ENCODE results near the gene CLEC4G.
"Not testable (repeated sequence)": the region's sequence is repeated elsewhere in the genome, so short reads cannot be mapped to it uniquely, and the experiment has no call there.

CLEC4G gene, protein sequence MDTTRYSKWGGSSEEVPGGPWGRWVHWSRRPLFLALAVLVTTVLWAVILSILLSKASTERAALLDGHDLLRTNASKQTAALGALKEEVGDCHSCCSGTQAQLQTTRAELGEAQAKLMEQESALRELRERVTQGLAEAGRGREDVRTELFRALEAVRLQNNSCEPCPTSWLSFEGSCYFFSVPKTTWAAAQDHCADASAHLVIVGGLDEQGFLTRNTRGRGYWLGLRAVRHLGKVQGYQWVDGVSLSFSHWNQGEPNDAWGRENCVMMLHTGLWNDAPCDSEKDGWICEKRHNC

DNA sequence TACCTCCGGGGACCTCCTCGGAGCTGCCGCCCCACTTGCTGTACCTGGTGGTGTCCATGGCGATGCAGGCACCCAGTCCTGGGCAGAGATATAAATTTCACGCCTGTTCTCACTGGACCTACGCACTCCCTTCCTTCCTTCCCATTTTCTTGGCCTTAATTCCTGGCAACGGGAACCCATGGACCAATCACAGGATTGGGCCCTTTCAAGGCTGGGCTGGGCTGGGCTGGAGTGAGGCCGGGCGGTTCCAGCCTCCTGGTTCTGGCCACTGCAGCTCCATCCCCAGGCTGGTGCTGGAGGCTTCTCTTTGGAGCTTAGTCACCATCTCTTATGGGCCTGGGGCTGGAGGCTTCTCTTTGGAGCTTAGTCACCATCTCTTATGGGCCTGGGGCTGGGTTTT, at the start of gene CLEC4G:
Gene CLEC4G (minus strand): TSS at position 66 of the 400 bp plus-strand sequence. CDS start 8 bp downstream, at position 58.
- DNase-seq (ENCODE audit: low spot score in 2 of 2) (no peak), ATAC-seq (replicated peaks; ENCODE audit: extremely low read depth, poor library complexity, severe bottlenecking) (no peak)
- H3K4me3 Mint-ChIP-seq, result no peak within 1 kb of the TSS
- H3K9me3 Mint-ChIP-seq, result no peaks in the 10 kb centered on the region
- peaks cover 1% of the 10 kb centered on the region for H3K36me3 Mint-ChIP-seq (ENCODE audit: insufficient read depth)
- peaks cover 88% of the 10 kb centered on the region for H3K27me3 Mint-ChIP-seq
- peaks cover 10% of the 10 kb centered on the region for H3K4me1 Mint-ChIP-seq
- no peak within 1 kb of the TSS for H3K27ac Mint-ChIP-seq (ENCODE audit: low read depth)

DNA sequence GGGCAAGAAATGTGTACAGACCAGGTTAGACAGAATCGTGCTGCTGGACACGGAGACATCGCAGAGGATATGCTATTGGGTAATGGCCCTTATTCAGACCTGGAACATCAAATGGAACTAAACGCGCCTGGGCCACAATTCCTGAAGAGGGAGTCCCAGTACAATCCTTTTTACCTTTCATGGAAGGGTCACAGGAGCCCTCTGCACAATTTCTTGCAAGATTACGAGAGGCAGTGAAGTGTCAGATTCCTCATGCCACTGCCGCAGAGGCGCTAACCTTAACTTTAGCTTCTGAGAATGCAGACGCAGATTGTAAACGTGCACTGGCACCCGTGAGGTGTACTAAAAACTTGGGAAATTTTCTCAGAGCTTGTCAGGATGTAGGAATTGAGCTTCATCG, 49.2 kb upstream of the CLEC4G start:
- no peaks in the 10 kb centered on the region for H3K36me3 Mint-ChIP-seq (ENCODE audit: insufficient read depth)
- no peak overlapping the region for H3K27ac Mint-ChIP-seq (ENCODE audit: low read depth)
- H3K4me1 Mint-ChIP-seq, result no peaks in the 10 kb centered on the region
- ATAC-seq (replicated peaks; ENCODE audit: extremely low read depth, poor library complexity, severe bottlenecking) (no peak), DNase-seq (ENCODE audit: low spot score in 2 of 2) (no peak)
- peaks cover 74% of the 10 kb centered on the region for H3K27me3 Mint-ChIP-seq
- no peaks in the 10 kb centered on the region for H3K9me3 Mint-ChIP-seq
- H3K4me3 Mint-ChIP-seq, result no peak overlapping the region

DNA sequence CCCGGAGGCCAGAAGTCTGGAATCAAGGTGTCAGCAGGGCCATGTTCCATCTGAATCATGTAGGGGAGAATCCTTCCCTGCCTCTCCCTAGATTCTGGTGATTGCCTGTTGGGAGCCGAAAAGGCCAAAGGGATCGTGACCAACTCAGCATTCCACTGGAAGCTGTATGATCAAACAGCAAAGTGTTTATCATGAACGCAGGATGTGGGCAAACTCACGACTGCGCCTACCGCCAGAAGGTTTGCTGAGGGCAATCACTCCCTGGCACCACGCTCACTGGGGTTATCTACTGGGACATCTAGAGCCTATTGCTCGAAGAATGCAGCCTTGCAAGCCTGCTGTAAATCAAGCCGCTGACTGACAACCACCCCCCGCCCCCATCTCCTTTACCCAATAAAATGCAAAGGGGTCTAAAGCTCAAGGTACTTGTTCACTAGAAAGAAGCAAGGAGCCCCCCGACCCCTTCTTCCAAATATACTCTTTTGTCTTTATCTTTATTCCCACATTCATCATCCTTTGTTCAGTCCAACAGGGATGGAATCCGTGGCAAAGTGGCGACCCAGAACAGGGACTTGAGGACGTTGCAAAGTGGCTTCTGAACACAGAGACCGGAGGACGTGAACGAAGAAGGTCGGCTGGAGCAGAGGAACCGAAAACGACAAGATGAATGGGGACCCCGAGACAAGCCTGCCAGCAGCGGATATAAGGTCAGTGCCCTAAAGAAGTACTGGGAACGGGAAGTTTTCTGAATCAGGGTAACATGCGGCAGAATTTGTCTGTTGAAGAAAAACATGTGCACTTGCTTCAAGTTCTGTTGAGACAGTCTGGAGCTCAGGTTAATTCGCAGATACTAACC, 47.9 kb upstream of the CLEC4G start:
- peaks cover 61% of the 10 kb centered on the region for H3K27me3 Mint-ChIP-seq
- no peaks in the 10 kb centered on the region for H3K9me3 Mint-ChIP-seq
- no peak for DNase-seq (ENCODE audit: low spot score in 2 of 2)
- no peak overlapping the region for H3K27ac Mint-ChIP-seq (ENCODE audit: low read depth)
- no peak overlapping the region for H3K4me3 Mint-ChIP-seq
- no peaks in the 10 kb centered on the region for H3K4me1 Mint-ChIP-seq
- no peak for ATAC-seq (replicated peaks; ENCODE audit: extremely low read depth, poor library complexity, severe bottlenecking)
- H3K36me3 Mint-ChIP-seq (ENCODE audit: insufficient read depth), result peaks cover 1% of the 10 kb centered on the region

DNA sequence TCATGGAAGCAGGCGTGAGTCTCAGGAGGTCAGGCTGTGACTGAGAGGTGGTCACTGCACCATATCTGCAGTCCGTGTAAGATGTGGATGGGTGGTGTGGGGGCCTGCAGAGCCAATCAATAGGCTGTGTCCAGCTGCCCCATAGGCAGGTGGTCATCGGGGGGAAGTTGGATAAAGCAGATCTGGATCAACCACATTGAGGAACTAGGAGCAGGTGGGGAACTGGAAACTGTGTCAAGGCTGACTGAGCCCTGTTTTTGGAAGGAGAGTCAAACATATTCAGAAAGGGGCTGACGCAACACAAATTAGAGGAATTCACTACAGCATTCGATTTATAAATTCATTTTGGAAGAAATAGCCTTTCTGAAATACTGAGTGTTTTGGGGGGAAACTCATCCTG, 46.2 kb upstream of the CLEC4G start:
- H3K4me3 Mint-ChIP-seq, result no peak overlapping the region
- no peak for ATAC-seq (replicated peaks; ENCODE audit: extremely low read depth, poor library complexity, severe bottlenecking)
- H3K27ac Mint-ChIP-seq (ENCODE audit: low read depth), result no peak overlapping the region
- no peaks in the 10 kb centered on the region for H3K9me3 Mint-ChIP-seq
- DNase-seq (ENCODE audit: low spot score in 2 of 2), result no peak
- H3K36me3 Mint-ChIP-seq (ENCODE audit: insufficient read depth), result peaks cover 1% of the 10 kb centered on the region
- peaks cover 43% of the 10 kb centered on the region for H3K27me3 Mint-ChIP-seq
- H3K4me1 Mint-ChIP-seq, result peaks cover under 1% of the 10 kb centered on the region

DNA sequence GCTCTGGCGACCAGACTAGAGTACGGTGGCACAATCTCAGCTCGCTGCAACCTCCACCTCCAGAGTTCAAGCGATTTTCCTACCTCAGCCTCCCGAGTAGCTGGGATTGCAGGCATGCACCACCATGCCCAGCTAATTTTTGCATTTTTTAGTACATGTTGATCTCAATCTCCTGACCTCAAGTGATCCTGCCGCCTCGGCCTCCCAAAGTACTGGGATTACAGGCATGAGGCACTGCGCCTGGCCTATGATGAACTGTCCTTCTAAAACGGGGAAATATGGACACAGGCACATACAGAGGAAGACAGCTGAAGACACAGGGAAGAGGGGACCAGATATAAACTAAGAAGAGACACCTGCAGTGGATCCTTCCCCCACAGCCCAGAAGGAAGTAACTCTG, 43.9 kb upstream of the CLEC4G start:
- H3K4me1 Mint-ChIP-seq, result peaks cover 14% of the 10 kb centered on the region
- no peak for DNase-seq (ENCODE audit: low spot score in 2 of 2)
- peaks cover 1% of the 10 kb centered on the region for H3K36me3 Mint-ChIP-seq (ENCODE audit: insufficient read depth)

DNA sequence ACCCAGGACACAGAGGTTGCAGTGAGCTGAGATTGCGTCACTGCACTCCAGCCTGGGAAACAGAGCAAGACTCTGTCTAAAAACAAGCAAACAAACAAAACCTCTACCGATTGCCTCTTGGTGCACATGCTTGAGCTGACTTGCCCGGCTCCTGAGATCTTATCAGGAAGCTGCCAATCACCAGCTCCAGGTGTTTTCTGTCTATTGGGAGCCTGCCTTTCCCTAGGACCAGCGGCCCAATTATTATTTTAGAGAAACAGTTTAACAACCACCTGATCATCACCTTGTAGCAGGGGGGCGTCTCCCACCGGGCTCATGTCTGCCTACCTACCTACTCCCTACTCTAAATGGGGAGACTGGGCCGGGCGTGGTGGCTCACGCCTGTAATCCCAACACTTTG, 41.9 kb upstream of the CLEC4G start:
- Mint-ChIP-seq H3K27ac (ENCODE audit: low read depth) (no peak overlapping the region), H3K27me3 (peaks cover 17% of the 10 kb centered on the region), H3K4me3 (no peak overlapping the region), H3K9me3 (no peaks in the 10 kb centered on the region), H3K4me1 (peaks cover 14% of the 10 kb centered on the region), H3K36me3 (ENCODE audit: insufficient read depth) (peaks cover 1% of the 10 kb centered on the region)
- ATAC-seq (replicated peaks; ENCODE audit: extremely low read depth, poor library complexity, severe bottlenecking), result no peak
- no peak for DNase-seq (ENCODE audit: low spot score in 2 of 2)

More for the DNA sequence above, 43.9 kb upstream of the CLEC4G start:
- H3K27me3 Mint-ChIP-seq, result peaks cover 26% of the 10 kb centered on the region
- ATAC-seq (replicated peaks; ENCODE audit: extremely low read depth, poor library complexity, severe bottlenecking), result no peak
- no peak overlapping the region for H3K4me3 Mint-ChIP-seq
- no peaks in the 10 kb centered on the region for H3K9me3 Mint-ChIP-seq
- no peak overlapping the region for H3K27ac Mint-ChIP-seq (ENCODE audit: low read depth)

DNA sequence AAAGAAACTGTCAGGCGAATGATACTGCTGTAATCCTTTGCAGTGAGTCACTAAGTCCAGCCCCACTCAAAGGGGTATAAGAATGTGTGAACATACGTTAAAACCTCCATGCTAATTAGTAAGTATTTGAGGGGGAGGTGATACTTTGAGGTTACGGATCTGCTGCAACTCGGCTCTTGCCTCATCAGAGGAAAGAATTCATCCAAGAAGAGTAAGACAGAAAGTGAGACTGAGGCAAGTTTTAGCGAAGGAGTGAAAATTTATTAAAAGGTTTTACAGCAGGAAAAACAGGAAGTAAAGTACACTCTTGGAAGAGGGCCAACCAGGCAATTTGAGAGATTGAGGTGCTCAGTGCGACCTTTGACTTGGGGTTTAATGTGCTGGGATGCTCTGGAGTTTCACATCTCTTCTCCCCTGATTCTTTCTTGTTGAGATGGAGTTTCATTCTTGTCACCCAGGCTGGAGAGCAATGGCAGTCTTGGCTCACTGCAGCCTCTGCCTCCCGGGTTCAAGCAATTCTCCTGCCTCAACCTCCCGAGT, 40.9 kb upstream of the CLEC4G start:
- peak overlapping the region; percentile 47 for H3K4me3 Mint-ChIP-seq
- H3K36me3 Mint-ChIP-seq (ENCODE audit: insufficient read depth), result peaks cover 1% of the 10 kb centered on the region

DNA sequence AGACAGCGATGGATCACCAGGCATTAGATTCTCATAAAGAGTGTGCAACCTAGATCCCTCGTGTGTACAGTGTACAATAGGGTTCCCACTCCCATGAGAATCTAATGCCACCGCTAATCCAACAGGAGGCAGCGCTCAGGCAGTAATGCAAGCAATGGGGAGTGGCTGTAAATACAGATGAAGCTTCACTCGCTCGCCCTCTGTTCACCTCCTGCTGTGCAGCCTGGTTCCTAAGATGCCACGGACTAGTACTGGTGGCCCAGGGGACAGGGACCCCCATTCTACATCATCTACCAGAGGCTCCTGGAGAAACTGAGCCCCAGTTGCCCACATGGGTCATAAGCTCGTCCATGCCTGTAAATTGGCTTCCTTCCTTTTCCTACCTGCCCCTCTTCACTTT, 39.2 kb upstream of the CLEC4G start:
- DNase-seq (ENCODE audit: low spot score in 2 of 2) (no peak), ATAC-seq (replicated peaks; ENCODE audit: extremely low read depth, poor library complexity, severe bottlenecking) (no peak)
- peaks cover 1% of the 10 kb centered on the region for H3K36me3 Mint-ChIP-seq (ENCODE audit: insufficient read depth)
- peak overlapping the region; percentile 61 for H3K27ac Mint-ChIP-seq (ENCODE audit: low read depth)
- H3K4me3 Mint-ChIP-seq, result no peak overlapping the region
- no peaks in the 10 kb centered on the region for H3K27me3 Mint-ChIP-seq
- no peaks in the 10 kb centered on the region for H3K9me3 Mint-ChIP-seq
- H3K4me1 Mint-ChIP-seq, result peaks cover 14% of the 10 kb centered on the region

More for the DNA sequence above, 40.9 kb upstream of the CLEC4G start:
- peak overlapping the region; percentile 23 for H3K27ac Mint-ChIP-seq (ENCODE audit: low read depth)
- H3K9me3 Mint-ChIP-seq, result no peaks in the 10 kb centered on the region
- H3K4me1 Mint-ChIP-seq, result peaks cover 14% of the 10 kb centered on the region
- ATAC-seq (replicated peaks; ENCODE audit: extremely low read depth, poor library complexity, severe bottlenecking) (peak; percentile 98), DNase-seq (ENCODE audit: low spot score in 2 of 2) (peak in 1 of 2 donors; percentile 16)
- peaks cover 12% of the 10 kb centered on the region for H3K27me3 Mint-ChIP-seq

DNA sequence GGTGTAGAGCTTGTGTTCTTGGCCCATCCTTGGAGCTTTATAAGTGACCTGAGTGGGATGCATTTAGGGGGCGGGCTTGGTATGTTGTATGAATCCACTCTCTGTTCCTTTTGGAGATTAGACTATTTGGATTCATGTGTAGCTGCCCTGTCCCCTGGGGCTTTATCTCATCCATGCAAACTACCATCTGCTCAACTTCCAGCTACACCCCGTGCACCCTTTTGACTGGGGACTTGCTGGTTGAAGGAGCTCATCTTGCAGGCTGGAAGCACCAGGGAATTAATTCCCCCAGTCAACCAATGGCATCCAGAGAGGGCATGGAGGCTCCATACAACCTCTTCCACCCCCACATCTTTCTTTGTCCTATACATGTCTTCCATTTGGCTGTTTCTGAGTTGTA, 37.3 kb upstream of the CLEC4G start:
- Mint-ChIP-seq H3K4me1 (peaks cover 14% of the 10 kb centered on the region), H3K4me3 (no peak overlapping the region), H3K27me3 (no peaks in the 10 kb centered on the region), H3K36me3 (ENCODE audit: insufficient read depth) (no peaks in the 10 kb centered on the region), H3K27ac (ENCODE audit: low read depth) (no peak overlapping the region), H3K9me3 (no peaks in the 10 kb centered on the region)
- no peak for DNase-seq (ENCODE audit: low spot score in 2 of 2)
- no peak for ATAC-seq (replicated peaks; ENCODE audit: extremely low read depth, poor library complexity, severe bottlenecking)

DNA sequence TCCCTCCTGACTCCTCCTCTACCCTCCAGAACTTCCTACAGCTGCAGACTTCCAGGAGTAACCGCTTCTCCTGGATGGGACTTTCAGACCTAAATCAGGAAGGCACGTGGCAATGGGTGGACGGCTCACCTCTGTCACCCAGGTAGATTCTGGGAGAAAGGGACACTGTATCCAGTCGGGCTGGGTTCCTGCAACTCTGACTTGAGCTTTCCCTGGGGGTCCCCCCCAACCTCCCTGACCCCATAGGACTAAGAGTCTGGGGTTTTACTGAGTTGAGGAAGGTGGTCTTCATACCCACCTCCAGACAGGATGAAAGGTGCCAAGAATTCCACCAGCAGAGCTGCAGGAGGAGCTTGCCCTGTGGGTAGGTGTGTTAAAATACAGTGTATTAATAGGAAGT, 35.6 kb upstream of the CLEC4G start:
- ATAC-seq (replicated peaks; ENCODE audit: extremely low read depth, poor library complexity, severe bottlenecking), result no peak
- no peak overlapping the region for H3K4me3 Mint-ChIP-seq
- H3K36me3 Mint-ChIP-seq (ENCODE audit: insufficient read depth), result no peaks in the 10 kb centered on the region
- DNase-seq (ENCODE audit: low spot score in 2 of 2), result no peak
- H3K27me3 Mint-ChIP-seq, result peaks cover 14% of the 10 kb centered on the region
- no peaks in the 10 kb centered on the region for H3K9me3 Mint-ChIP-seq
- peaks cover 8% of the 10 kb centered on the region for H3K4me1 Mint-ChIP-seq
- H3K27ac Mint-ChIP-seq (ENCODE audit: low read depth), result no peak overlapping the region

DNA sequence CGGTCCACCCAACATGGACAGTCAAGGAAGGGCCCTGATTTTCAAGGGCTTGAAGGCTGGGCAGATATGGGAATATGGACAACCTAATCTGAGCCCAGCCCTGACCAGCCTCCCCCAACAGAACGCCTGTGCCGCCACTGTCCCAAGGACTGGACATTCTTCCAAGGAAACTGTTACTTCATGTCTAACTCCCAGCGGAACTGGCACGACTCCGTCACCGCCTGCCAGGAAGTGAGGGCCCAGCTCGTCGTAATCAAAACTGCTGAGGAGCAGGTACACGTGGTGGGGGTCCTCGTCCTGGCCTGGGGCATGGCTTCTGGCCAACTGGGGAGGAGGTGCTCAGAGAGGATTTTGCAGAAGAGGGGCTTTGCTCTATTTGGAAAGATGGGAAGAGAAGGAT, 34.6 kb upstream of the CLEC4G start:
- H3K36me3 Mint-ChIP-seq (ENCODE audit: insufficient read depth), result no peaks in the 10 kb centered on the region
- H3K9me3 Mint-ChIP-seq, result no peaks in the 10 kb centered on the region
- H3K4me1 Mint-ChIP-seq, result no peaks in the 10 kb centered on the region
- no peak overlapping the region for H3K27ac Mint-ChIP-seq (ENCODE audit: low read depth)
- no peak overlapping the region for H3K4me3 Mint-ChIP-seq
- no peak for DNase-seq (ENCODE audit: low spot score in 2 of 2)
- ATAC-seq (replicated peaks; ENCODE audit: extremely low read depth, poor library complexity, severe bottlenecking), result no peak
- H3K27me3 Mint-ChIP-seq, result peaks cover 18% of the 10 kb centered on the region

DNA sequence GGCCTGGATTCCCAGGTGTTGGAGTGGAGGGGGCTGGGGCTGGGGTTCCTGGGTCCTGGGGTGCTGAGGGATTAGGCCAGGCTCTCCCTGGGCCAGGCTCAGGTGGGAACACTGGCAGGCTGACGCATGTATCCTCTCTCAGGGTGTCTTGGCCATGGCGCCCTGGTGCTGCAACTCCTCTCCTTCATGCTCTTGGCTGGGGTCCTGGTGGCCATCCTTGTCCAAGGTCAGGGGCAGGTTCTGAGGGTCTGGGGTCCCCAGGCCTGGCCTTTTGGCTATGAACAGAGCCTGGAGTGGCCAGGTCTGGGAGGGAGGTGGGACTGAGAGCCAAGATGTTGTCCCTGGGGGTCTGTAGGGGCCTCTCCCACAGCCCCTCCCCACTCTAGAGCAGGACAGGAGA, 33.1 kb upstream of the CLEC4G start:
- not testable (repeated sequence) for H3K27ac Mint-ChIP-seq (ENCODE audit: low read depth); DNase-seq (ENCODE audit: low spot score in 2 of 2); H3K9me3 Mint-ChIP-seq; ATAC-seq (replicated peaks; ENCODE audit: extremely low read depth, poor library complexity, severe bottlenecking); H3K4me3 Mint-ChIP-seq; H3K4me1 Mint-ChIP-seq; H3K36me3 Mint-ChIP-seq (ENCODE audit: insufficient read depth)
- H3K27me3 Mint-ChIP-seq, result peaks cover 18% of the 10 kb centered on the region

DNA sequence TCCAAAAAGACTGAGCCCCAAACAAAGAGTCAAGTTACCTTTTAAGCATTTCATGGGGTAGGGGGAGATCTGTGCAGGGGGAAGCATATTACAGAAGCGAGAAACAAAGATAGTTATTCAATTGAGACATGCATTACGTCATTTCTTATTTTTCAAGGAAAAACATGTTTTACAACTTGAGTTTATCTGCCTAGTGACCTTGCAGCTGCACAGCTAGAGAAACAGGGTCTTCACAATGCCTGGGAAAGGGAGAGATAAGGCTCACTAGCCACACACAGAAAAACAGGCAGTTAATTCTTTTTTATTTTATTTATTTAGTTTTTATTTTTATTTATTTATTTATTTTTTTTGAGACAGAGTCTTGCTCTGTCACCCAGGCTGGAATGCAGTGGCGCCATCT, 32.2 kb upstream of the CLEC4G start:
- not testable (repeated sequence) for H3K4me3 Mint-ChIP-seq; H3K9me3 Mint-ChIP-seq; ATAC-seq (replicated peaks; ENCODE audit: extremely low read depth, poor library complexity, severe bottlenecking); H3K36me3 Mint-ChIP-seq (ENCODE audit: insufficient read depth); H3K27ac Mint-ChIP-seq (ENCODE audit: low read depth); DNase-seq (ENCODE audit: low spot score in 2 of 2); H3K4me1 Mint-ChIP-seq
- peaks cover 18% of the 10 kb centered on the region for H3K27me3 Mint-ChIP-seq
